Kidney glomerular epithelial cell (primary cell): ENCODE data around the gene RPS13.
A peak's percentile ranks its signal among the peaks of the same experiment; 100 is the strongest.
"Not testable (repeated sequence)": the region's sequence is repeated elsewhere in the genome, so short reads cannot be mapped to it uniquely, and the experiment has no call there.

Source experiments
- DNase-seq: peaks from one replicate; lab custom pipeline; 2025; lab: John Stamatoyannopoulos, UW

Gene RPS13

GRCh38 chr11:17077520-17078401, at the start of gene RPS13:
Gene RPS13, minus strand, starts transcription at chr11:17077667. Its CDS starts 26 bp downstream, at chr11:17077641.
- peak; percentile 97 for DNase-seq

- DNase-seq = no peak
Observed at GRCh38 chr11:17121981-17122380, 44.5 kb upstream of the RPS13 start.

- DNase-seq = no peak
Observed at GRCh38 chr11:17117262-17117661, 39.8 kb upstream of the RPS13 start.

- no peak for DNase-seq
Observed at GRCh38 chr11:17116117-17116516, 38.6 kb upstream of the RPS13 start.

GRCh38 chr11:17107745-17108144, 30.3 kb upstream of the RPS13 start:
- DNase-seq = not testable (repeated sequence)

GRCh38 chr11:17105404-17106040, 28.1 kb upstream of the RPS13 start:
- DNase-seq = not testable (repeated sequence)

GRCh38 chr11:17102462-17102861, 25.0 kb upstream of the RPS13 start:
- DNase-seq = no peak

- no peak for DNase-seq
Observed at GRCh38 chr11:17098658-17099057, 21.2 kb upstream of the RPS13 start.

GRCh38 chr11:17098038-17098437, 20.6 kb upstream of the RPS13 start:
- DNase-seq = no peak

- DNase-seq = not testable (repeated sequence)
Observed at GRCh38 chr11:17085976-17086375, 8.5 kb upstream of the RPS13 start.

- no peak for DNase-seq
Observed at GRCh38 chr11:17077240-17077519, 287 bp downstream of the RPS13 start.

- DNase-seq = no peak
Observed at GRCh38 chr11:17076517-17077239, 789 bp downstream of the RPS13 start.

- DNase-seq = no peak
Observed at GRCh38 chr11:17075506-17075905, 2.0 kb downstream of the RPS13 start.

GRCh38 chr11:17073370-17074027, 4.0 kb downstream of the RPS13 start:
- DNase-seq = no peak

GRCh38 chr11:17067417-17067816, 10.1 kb downstream of the RPS13 start:
- no peak for DNase-seq

GRCh38 chr11:17066691-17067090, 10.8 kb downstream of the RPS13 start:
- DNase-seq = no peak

- peak; percentile 18 for DNase-seq
Observed at GRCh38 chr11:17063171-17064002, 14.1 kb downstream of the RPS13 start.

GRCh38 chr11:17051146-17051545, 26.3 kb downstream of the RPS13 start:
- DNase-seq = not testable (repeated sequence)

GRCh38 chr11:17048491-17048890, 29.0 kb downstream of the RPS13 start:
- DNase-seq = peak; percentile 2

- DNase-seq = no peak
Observed at GRCh38 chr11:17046690-17047089, 30.8 kb downstream of the RPS13 start.
